IMR-90 (cell line): ENCODE results near the gene C12orf54.
"Not testable (repeated sequence)": the region's sequence is repeated elsewhere in the genome, so short reads cannot be mapped to it uniquely, and the experiment has no call there.

ENCODE experiments used
- BHLHE40 ChIP-seq: fragments of 150-350 bp; IDR thresholded peaks from 2 replicates; pipeline ENCODE4 v1.6.1; 2016; ENCODE audit warnings: mild to moderate bottlenecking, low read depth, low read length
- CEBPB ChIP-seq: IDR thresholded peaks from 2 replicates; pipeline ENCODE4 v1.6.1; 2012; ENCODE audit warnings: low read depth, low read length, improper control_type of control experiment
- FOS ChIP-seq: fragments of 150-350 bp; IDR thresholded peaks from 2 replicates; pipeline ENCODE4 v1.6.1; 2016; ENCODE audit warnings: low read depth, low read length
- MAFK ChIP-seq: IDR thresholded peaks from 2 replicates; pipeline ENCODE4 v1.6.1; 2012; ENCODE audit warnings: low read depth, low read length, improper control_type of control experiment
- MXI1 ChIP-seq: IDR thresholded peaks from 2 replicates; pipeline ENCODE4 v1.6.1; 2012; ENCODE audit warnings: low read depth, mild to moderate bottlenecking, low read length, moderate library complexity, borderline replicate concordance
- NFE2L2 ChIP-seq: fragments of 150-350 bp; IDR thresholded peaks from 2 replicates; pipeline ENCODE4 v1.6.1; 2016; ENCODE audit warnings: low read depth, mild to moderate bottlenecking, low read length
- POLR2A ChIP-seq: IDR thresholded peaks from 2 replicates; pipeline ENCODE4 v1.6.1; 2012; ENCODE audit warnings: mild to moderate bottlenecking, low read depth, low read length
- RAD21 ChIP-seq: IDR thresholded peaks from 2 replicates; pipeline ENCODE4 v1.6.1; 2012; ENCODE audit warnings: low read length, improper control_type of control experiment
- RCOR1 ChIP-seq: IDR thresholded peaks from 2 replicates; pipeline ENCODE4 v1.6.1; 2012; ENCODE audit warnings: mild to moderate bottlenecking, low read length, improper control_type of control experiment; ENCODE audit not compliant: insufficient replicate concordance
- SMC3 ChIP-seq: fragments of 150-350 bp; IDR thresholded peaks from 2 replicates; pipeline ENCODE4 v1.6.1; 2016; ENCODE audit warnings: low read depth, mild to moderate bottlenecking, antibody characterized with exemption, low read length, moderate library complexity
- USF2 ChIP-seq: fragments of 150-350 bp; IDR thresholded peaks from 2 replicates; pipeline ENCODE4 v1.6.1; 2017; ENCODE audit warnings: mild to moderate bottlenecking, antibody characterized with exemption, low read length, low read depth
- TF ChIP-seq, protein P1 (sequence below): conservative IDR thresholded peaks from 2 replicates; pipeline ENCODE4 v1.5.1; 2012; ENCODE audit warnings: mild to moderate bottlenecking, low read depth, low read length, improper control_type of control experiment
- TF ChIP-seq, protein P2 (sequence below): fragments of 150-350 bp; IDR thresholded peaks from 2 replicates; pipeline ENCODE4 v1.6.1; 2016; ENCODE audit warnings: low read depth, mild to moderate bottlenecking, low read length, moderate library complexity, borderline replicate concordance

DNA sequence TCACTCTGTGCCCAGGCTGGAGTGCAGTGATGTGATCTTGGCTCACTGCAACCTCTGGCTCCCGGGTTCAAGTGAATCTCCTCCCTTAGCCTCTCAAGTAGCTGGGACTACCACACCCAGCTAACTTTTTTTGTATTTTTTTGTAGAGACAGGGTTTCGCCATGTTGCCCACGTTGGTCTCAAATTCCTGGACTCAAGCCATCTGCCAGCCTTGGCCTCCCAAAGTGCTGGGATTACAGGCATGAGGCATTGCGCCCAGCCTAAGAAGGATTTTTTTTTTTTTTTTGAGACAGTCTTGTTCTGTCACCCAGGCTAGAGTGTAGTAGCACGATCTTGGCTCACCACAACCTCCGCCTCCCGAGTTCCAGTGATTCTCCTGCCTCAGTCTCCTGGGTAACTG lies 7.2 kb downstream of the C12orf54 start:
- not testable (repeated sequence) for TF ChIP-seq POLR2A, CEBPB, BHLHE40, SMC3, USF2, RAD21, FOS, MXI1, RCOR1, NFE2L2, MAFK
- TF ChIP-seq, protein P1, sequence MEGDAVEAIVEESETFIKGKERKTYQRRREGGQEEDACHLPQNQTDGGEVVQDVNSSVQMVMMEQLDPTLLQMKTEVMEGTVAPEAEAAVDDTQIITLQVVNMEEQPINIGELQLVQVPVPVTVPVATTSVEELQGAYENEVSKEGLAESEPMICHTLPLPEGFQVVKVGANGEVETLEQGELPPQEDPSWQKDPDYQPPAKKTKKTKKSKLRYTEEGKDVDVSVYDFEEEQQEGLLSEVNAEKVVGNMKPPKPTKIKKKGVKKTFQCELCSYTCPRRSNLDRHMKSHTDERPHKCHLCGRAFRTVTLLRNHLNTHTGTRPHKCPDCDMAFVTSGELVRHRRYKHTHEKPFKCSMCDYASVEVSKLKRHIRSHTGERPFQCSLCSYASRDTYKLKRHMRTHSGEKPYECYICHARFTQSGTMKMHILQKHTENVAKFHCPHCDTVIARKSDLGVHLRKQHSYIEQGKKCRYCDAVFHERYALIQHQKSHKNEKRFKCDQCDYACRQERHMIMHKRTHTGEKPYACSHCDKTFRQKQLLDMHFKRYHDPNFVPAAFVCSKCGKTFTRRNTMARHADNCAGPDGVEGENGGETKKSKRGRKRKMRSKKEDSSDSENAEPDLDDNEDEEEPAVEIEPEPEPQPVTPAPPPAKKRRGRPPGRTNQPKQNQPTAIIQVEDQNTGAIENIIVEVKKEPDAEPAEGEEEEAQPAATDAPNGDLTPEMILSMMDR, result not testable (repeated sequence)
- TF ChIP-seq, protein P2, sequence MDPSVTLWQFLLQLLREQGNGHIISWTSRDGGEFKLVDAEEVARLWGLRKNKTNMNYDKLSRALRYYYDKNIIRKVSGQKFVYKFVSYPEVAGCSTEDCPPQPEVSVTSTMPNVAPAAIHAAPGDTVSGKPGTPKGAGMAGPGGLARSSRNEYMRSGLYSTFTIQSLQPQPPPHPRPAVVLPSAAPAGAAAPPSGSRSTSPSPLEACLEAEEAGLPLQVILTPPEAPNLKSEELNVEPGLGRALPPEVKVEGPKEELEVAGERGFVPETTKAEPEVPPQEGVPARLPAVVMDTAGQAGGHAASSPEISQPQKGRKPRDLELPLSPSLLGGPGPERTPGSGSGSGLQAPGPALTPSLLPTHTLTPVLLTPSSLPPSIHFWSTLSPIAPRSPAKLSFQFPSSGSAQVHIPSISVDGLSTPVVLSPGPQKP, result not testable (repeated sequence)
